Left renal pelvis (tissue), 4 donors: ENCODE results near the gene STAT4. TPM values are rescaled to one million over a fixed set of nuclear protein-coding genes. Genes with fewer than 3 reads are reported as not detected.

Experiments used
- DNase-seq, 4 donors: peaks; one replicate each; pipeline ENCODE4 v3.0.0-alpha.2; 2013; ENCODE audit warnings: low read depth in 4 of 4, low spot score in 3 of 4
- polyA plus RNA-seq, 4 donors: library from polyadenylated mRNA; unstranded; fragments of 120-200 nt; gene quantifications; one replicate each; pipeline ENCODE4 v1.2.1, GENCODE V29; 2013; ENCODE audit not compliant: insufficient read length in 4 of 4

Gene STAT4
- 10 to 100 TPM in 1 of 4 donors, 1 to 10 TPM in 3; 9.0 to 10.9 (median 9.5) TPM for polyA plus RNA-seq

- DNase-seq, result peak in 2 of 4 donors; percentile 52 to 57
Measured at GRCh38 chr2:191150600-191151330, at the start of gene STAT4. Gene STAT4, minus strand, starts transcription at chr2:191150994. Its CDS starts 2,791 bp downstream, at chr2:191148203.

- DNase-seq, result no peak
Measured at GRCh38 chr2:191199929-191200512, 49.2 kb upstream of the STAT4 start.

DNA sequence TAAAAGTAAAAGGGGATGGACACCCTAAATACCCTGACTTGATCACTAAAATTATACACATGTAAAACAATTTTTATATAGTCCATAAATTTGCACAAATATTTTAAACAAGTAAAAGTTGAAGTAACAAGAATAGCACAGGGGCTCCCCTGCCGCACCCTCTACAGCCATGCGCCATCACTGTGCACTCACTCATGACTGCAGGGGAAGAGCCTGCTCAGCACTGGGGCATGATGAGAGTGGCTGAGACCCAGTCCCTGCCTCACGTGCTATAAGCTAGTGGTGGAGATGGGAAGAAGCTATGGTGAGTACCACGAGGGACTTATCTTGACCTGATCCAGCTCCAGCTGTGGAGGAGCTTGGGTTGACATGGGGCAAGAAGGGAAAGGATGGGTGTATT is 47.5 kb upstream of the STAT4 start:
- no peak for DNase-seq

DNA sequence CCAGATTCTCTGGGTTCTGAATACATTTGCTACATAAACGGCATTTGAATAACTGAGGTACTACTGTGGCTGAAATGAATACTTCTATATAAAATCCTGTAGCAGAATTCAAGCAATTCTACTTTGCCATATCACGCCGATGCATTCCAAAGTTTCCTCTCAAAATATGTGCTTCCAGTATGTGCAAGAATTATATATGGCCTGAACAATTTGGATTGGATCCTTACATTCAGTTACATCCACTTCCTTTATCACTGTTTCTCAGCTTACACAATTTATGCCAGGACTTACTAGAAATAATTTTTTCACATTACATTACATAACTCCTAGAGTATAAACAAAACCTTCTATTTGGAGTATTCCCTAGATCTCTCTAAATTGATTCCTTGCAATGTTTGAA is 46.3 kb upstream of the STAT4 start:
- DNase-seq, result no peak

DNA sequence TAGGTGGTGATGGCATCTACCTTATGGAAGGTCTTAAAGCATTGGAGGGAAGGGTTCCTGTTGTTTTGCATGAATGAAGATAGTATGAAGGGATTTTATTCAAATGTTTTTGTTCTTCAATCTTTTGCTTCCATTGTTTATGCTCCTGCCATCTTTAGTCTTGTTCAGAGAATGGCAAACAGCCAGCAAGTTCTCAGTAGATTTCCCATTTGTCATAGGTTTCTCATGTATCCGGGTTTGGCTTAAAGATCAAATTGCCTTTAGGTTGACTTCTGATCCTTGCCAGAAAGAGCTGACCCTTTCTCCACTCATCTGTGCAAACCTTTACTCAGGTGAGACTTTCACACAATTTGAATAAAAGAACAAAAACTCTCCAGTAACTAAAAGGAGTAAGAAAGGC is 44.2 kb upstream of the STAT4 start:
- DNase-seq, result no peak

DNA sequence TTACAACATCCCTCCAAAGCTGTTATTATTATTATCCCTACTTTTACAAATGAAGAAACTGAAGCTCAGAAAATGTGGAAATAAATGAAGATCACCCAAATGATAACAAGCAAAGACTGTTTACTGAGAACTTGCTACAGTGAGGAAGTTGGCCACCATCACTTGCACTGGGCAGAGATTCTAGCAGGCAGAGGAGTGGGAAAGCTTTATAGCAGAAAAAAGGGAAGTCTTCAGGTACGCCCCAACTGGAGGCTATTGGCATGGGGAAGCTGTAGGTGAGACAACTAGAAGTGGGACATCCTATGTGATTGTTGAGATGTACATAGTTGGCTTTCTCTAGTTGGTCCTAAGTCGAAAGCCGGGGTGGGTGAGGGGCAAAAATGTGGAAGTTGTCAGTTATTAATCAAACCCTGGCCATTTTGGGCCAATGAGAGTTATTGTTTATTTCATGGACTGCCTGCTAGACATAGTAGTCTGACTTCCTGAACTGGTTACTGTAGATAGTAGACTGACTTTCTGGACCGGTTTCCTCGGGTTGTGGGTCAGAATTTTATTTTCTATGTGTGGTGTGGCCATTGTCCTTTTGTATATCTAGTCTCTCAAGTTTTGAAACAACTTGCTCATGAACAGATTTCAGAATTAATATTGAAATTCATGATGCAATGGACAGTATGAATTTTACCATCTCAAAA is 40.2 kb upstream of the STAT4 start:
- no peak for DNase-seq

DNA sequence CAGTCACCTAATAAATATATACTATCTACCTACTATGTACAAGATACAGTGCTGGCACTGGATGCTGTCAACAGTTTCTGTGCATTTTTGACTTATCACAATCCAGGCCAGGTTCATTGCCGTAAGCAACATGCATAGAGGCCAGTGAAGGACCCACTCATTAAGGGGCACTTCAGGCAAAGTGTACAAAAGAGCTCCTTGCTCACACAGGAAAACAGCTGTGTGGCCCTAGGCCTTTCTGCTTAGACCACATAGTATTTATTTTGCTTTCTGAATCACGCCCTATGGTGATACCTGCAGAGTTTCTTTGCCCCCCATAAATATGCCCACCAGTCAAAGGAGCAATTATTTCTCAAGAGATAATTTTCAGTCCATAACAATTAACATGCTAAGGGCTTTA is 39.6 kb upstream of the STAT4 start:
- no peak for DNase-seq

DNA sequence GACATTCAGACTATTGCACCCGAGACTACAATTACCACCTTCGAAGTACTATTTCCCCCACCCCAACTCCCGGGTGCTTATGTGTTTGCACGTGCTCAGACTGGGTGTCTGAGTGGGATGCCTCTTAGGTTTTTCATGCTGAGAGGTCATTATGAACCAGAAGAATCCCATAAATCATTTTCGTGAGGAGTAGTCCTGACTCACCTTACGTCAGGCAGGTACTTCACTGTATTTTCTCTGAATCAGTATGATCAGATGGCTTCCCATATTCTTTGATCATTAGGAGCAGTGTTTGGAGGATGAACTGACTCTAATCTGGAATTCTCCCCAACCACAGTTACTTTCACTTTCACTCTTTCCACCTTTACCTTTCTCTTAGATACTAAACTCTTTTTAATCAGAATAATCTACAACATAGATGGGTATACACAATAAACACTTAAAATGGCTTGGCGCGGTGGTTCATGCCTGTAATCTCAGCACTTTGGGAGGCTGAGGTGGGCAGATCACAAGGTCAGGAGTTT is 38.4 kb upstream of the STAT4 start:
- DNase-seq, result no peak

DNA sequence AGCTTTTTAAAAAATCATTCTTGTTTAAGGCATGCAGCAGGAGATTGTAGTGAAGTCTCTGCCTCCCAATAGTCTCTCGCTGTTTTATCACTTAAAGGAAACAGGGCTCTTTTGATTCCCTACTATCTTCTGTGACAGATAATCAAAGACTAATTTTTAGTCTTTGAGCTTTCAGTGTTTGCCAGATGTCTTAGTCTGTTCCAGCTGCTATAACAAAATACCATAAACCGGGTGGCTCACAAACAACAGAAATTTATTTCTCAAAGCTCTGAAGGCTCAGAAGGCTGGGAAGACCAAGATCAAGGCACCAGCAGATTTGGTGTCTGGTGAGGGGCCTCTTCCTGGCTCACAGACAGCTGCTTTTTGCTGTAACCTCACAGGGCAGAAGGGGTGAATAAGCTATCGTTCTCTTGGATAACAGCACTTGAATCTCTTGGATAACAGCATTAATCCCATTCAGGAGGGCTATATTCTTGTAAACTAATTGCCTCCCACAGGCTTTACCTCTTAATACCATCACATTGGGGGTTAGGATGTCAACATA is 37.8 kb upstream of the STAT4 start:
- DNase-seq, result no peak

- DNase-seq, result no peak
Measured at GRCh38 chr2:191187105-191187829, 36.5 kb upstream of the STAT4 start.

DNA sequence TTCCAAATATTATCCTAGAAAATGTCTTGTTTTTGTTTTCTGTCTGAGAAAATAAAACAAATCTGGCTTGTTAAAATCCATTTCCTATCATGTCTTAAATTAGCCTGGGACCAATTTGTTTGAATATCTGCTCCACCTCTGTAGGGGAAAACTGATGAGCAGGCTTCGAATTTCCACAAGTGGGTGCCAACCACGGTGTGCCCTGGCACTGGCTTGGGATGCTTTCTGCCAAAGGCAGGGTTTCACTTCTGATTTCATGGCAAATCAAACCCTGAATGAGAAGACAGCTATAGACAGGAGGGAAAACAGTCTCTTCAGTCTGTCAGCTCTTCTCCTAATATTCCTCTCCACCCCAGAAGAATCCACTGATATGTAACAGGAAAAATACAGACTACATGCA is 33.7 kb upstream of the STAT4 start:
- DNase-seq, result no peak

DNA sequence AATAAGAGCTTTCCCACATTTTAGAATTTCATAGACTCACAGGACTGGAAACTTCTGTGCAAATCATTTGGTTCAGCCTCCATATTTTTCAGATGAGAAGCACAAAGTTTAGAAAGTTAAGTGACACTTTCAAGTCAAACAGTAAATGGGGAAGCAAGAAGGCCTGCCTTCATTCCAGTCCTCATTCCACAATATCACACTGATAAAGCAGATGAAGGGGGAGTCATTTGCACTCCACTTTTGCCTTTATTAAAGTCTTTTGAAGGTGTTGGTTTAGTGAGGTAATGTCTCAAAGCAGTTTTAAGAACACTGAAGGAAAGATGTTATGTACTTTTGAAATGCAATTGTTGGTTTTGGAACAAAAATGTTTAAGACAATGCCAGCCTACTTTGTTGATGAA is 32.7 kb upstream of the STAT4 start:
- DNase-seq, result no peak

GRCh38 chr2:191183081-191183480 is 32.3 kb upstream of the STAT4 start:
- no peak for DNase-seq

GRCh38 chr2:191180713-191181112 is 29.9 kb upstream of the STAT4 start:
- DNase-seq, result no peak

- no peak for DNase-seq
Measured at GRCh38 chr2:191180276-191180675, 29.5 kb upstream of the STAT4 start.

GRCh38 chr2:191178806-191179514 is 28.2 kb upstream of the STAT4 start:
- DNase-seq, result no peak

DNA sequence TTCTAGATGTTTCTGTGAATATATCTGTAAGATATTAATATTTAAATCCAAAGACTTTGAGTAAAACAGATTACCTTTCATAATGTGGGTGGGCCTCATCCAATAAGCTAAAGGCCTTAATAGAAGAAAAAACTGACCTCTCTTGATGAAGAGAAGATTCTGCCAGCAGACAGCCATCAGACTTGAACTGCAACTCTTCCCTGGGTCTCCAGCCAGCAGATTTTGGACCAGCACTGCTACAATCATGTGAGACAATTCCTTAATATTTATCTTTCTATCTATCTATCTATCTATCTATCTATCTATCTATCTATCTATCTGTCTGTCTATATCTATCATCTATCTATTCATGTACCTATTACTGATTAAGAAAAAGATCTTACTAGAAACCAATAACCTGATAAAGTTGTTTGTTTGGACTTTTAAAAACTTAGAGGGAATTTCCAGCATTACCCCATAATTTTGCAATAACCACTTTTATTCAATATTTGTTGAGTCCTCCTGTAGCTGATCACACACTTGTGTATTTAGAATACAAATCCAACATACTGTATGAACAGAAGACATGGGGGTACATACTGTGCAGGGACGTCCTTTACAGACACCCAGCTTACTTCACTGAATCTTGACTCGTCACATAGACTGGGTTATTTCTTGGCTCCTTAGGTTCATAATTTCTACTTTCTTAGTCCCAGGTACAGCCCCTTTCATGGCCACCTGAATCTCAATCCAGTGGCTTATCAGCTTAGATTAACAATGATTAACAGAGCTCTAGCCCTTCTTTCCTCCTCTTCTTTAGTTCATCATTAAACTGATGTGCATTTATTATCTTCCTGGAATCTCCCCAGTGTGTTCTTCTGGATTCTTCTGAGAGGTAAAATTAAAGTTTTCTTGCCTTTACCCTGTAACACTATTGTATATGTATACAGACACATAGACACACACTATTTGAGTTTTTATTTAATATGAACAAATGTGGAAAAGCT is 27.2 kb upstream of the STAT4 start:
- no peak for DNase-seq

DNA sequence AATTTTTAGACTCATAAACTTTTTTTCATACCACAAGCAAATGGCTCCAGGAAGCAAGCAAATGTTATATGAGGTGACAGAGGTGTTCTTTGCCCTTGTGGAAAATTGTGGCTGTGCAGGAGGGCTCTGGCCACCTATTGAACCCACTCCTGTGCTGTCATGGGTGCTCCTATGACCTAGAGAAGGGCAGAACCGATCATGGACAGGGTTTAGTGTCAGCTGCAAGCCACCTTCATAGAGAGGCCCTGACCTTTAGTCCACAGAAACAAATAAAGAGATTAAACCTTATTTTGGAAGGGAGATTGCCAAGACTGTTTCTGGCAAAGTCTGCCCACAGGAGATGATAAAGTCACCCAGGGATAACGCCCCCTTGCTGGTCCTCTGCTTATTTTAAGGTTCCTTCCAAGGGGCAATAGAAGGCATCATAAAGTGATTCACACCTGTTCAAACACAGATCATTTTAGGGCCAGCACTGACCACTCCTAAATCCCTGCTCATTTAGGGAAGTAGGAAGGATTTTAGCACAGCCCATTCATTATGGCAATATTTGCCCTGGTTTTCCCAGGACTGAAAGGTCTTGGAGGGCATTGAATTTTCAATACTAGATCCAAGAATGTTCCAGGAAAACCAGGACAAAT is 26.1 kb upstream of the STAT4 start:
- DNase-seq, result no peak
